ENCODE measurements around the gene RAPSN. TPM values are rescaled to one million over a fixed set of nuclear protein-coding genes. Genes with fewer than 3 reads are reported as not detected.

The RAPSN gene
- total and polyA plus RNA-seq, 2 of the 8 experiments (the other 6 are each of a cell fraction or from before 2014, with no cell fraction given), result 0.06 to 0.34 TPM

- Histone ChIP-seq H2BK20ac (ENCODE audit: low read length) (no peak overlapping the region), H3K27me3 (replicated peaks in 1 of 4; ENCODE audit: control insufficient read depth in 3 of 4, extremely low read depth in 1 of 4, insufficient read depth in 3 of 4, low read length in 3 of 4) (no peaks in the 10 kb centered on the region), H3K4me2 (ENCODE audit: insufficient read depth in 1 of 2, low read depth in 2 of 2, low read length in 2 of 2) (no peak overlapping the region), H3K56ac (replicated peaks; ENCODE audit: insufficient read length, low read depth, low read length) (no peak overlapping the region), H2AFZ (ENCODE audit: low read length) (no peak overlapping the region), H3K4ac (replicated peaks; ENCODE audit: insufficient read length, low read depth, low read length) (no peak overlapping the region), H3K79me2 (ENCODE audit: control insufficient read depth in 1 of 2, insufficient read depth in 2 of 2, low read length in 2 of 2) (no peaks in the 10 kb centered on the region; a peak in 1 of 4 replicates), H3K4me3 (ENCODE audit: extremely low read depth in 1 of 4, insufficient read depth in 2 of 4, low read depth in 3 of 4, low read length in 4 of 4) (no peak overlapping the region), H2BK15ac (ENCODE audit: low read length) (no peak overlapping the region), H3K27ac (ENCODE audit: low read depth, low read length) (no peak overlapping the region), H2AK5ac (ENCODE audit: low read depth, low read length) (no peak overlapping the region), H4K20me1 (replicated peaks in 1 of 2; ENCODE audit: control insufficient read depth in 1 of 2, insufficient read depth in 2 of 2, low read length in 2 of 2) (peaks cover 0 to 8% of the 10 kb centered on the region in 2 experiments), H4K5ac (ENCODE audit: insufficient read length, low read depth, low read length) (no peak overlapping the region), H3K36me3 (ENCODE audit: control insufficient read depth in 2 of 4, insufficient read depth in 4 of 4, low read length in 3 of 4) (peaks cover 0 to 2% (median 0%) of the 10 kb centered on the region in 4 experiments; a peak in 2 of 8 replicates), H4K8ac (ENCODE audit: extremely low read depth, insufficient read depth, low read length) (peak overlapping the region; percentile 57; the same call in 1 of the 2 replicates), H3K23me2 (ENCODE audit: low read depth, low read length) (peaks cover 11% of the 10 kb centered on the region), H3K23ac (ENCODE audit: insufficient read length) (no peak overlapping the region), H3K4me1 (replicated peaks in 1 of 4; ENCODE audit: control insufficient read depth in 3 of 4, insufficient read depth in 4 of 4, low read length in 3 of 4) (peaks cover 4 to 12% (median 10%) of the 10 kb centered on the region in 4 experiments), H3K18ac (ENCODE audit: extremely low read depth, low read length) (no peak overlapping the region), H3K9ac (replicated peaks in 1 of 4; ENCODE audit: extremely low read depth in 1 of 4, low read depth in 3 of 4, low read length in 3 of 4) (no peak overlapping the region), H2BK12ac (ENCODE audit: low read depth, low read length) (no peak overlapping the region), H2BK5ac (ENCODE audit: low read depth, low read length) (no peak overlapping the region), H2BK120ac (replicated peaks; ENCODE audit: low read depth, low read length) (no peak overlapping the region), H3K14ac (ENCODE audit: insufficient read length) (no peak overlapping the region), H3K79me1 (ENCODE audit: low read depth, low read length) (no peaks in the 10 kb centered on the region), H4K91ac (replicated peaks; ENCODE audit: insufficient read length, low read length) (no peak overlapping the region), H3K9me3 (ENCODE audit: insufficient read depth in 2 of 2, low read depth in 1 of 2, low read length in 1 of 2) (no peaks in the 10 kb centered on the region)
- peak in 1 of 2 experiments; percentile 90 for DNase-seq (ENCODE audit: low read depth in 1 of 2, low spot score in 2 of 2)
- 80% methylated on average over 12 of the region's 12 CpGs; no CpG with 5 or more reads in 1 of the 2 experiments for WGBS, 2 experiments (ENCODE audit: extremely low coverage in 1 of 2, insufficient coverage in 1 of 2, insufficient read length in 1 of 2, insufficient replicate concordance in 2 of 2, low coverage in 1 of 2, low lambda C conversion rate in 2 of 2, missing lambda C conversion rate in 1 of 2)
- POLR2A ChIA-PET (ENCODE audit: partially characterized antibody), result interaction anchor here (0.6 to 12.8 kb wide), 8 partner anchors 9 to 349 kb away, joined by 3 to 140 read pairs (median 4); partner anchors contain the start of gene PSMC3
- CTCF ChIA-PET (ENCODE audit: partially characterized antibody), result interaction anchor here (0.6 to 6.2 kb wide), 41 partner anchors 9 to 499 kb away, joined by 3 to 59 read pairs (median 4); partner anchors contain the start of genes CELF1, DDB2, PSMC3 and RAPSN
- FAIRE-seq, result no peak
- no peak for TF ChIP-seq POU5F1 (IDR thresholded peaks at IDR 0.05; ENCODE audit: low read depth, low read length)
- TF ChIP-seq RAD21 (IDR thresholded peaks at IDR 0.05 in 1 of 2, conservative IDR thresholded peaks at IDR 0.05 in 1 of 2; ENCODE audit: low read depth in 2 of 2, low read length in 2 of 2), result peak; percentile 65 to 79
- TF ChIP-seq MAFK (IDR thresholded peaks at IDR 0.05; ENCODE audit: low read depth, low read length), result no peak
- TF ChIP-seq, protein P1, sequence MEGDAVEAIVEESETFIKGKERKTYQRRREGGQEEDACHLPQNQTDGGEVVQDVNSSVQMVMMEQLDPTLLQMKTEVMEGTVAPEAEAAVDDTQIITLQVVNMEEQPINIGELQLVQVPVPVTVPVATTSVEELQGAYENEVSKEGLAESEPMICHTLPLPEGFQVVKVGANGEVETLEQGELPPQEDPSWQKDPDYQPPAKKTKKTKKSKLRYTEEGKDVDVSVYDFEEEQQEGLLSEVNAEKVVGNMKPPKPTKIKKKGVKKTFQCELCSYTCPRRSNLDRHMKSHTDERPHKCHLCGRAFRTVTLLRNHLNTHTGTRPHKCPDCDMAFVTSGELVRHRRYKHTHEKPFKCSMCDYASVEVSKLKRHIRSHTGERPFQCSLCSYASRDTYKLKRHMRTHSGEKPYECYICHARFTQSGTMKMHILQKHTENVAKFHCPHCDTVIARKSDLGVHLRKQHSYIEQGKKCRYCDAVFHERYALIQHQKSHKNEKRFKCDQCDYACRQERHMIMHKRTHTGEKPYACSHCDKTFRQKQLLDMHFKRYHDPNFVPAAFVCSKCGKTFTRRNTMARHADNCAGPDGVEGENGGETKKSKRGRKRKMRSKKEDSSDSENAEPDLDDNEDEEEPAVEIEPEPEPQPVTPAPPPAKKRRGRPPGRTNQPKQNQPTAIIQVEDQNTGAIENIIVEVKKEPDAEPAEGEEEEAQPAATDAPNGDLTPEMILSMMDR (IDR thresholded peaks at IDR 0.05; ENCODE audit: control extremely low read depth in 1 of 3, insufficient read depth in 1 of 3, low read depth in 1 of 3, low read length in 3 of 3), result peak; percentile 93 to 100 (median 97)
- no peak for TF ChIP-seq BCL11A (IDR thresholded peaks at IDR 0.05; ENCODE audit: low read depth in 2 of 2, low read length in 2 of 2)
- no peak for TF ChIP-seq EP300 (IDR thresholded peaks at IDR 0.05; ENCODE audit: borderline replicate concordance in 1 of 2, low read depth in 2 of 2, low read length in 2 of 2)
- TF ChIP-seq TCF12 (IDR thresholded peaks at IDR 0.05; ENCODE audit: low read depth, low read length), result peak; percentile 25; the same call in 1 of the 2 replicates
Measured at GRCh38 chr11:47411884-47412746, 36.8 kb downstream of the RAPSN start.
